ENCODE data around the gene PDE1A. TPM values are rescaled to one million over a fixed set of nuclear protein-coding genes. Genes with fewer than 3 reads are reported as not detected.

PDE1A gene
- total RNA-seq, 1 donor from 2014 or later: not detected

DNA sequence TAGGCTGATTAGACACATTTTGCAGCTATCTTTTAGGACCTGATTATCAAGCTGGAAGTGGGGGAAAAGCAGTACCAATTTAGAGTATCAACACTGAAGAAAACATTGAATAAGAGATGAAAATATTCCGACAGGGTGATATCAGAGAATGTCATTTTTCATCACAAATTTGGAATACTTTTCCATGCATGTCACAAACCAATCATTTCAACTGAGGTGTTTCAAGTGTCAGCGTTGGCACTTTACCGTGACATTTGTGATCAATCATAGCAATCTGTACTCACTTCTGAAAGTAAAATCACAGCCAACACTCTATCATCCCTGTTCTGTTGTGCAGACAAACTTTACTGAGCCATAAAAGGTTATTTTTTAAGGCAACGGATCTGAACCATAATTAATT lies 75.4 kb downstream of the PDE1A start:
- no peak for DNase-seq (ENCODE audit: low read depth)
- no peak for TF ChIP-seq CTCF (conservative IDR thresholded peaks at IDR 0.05; ENCODE audit: low read depth, low read length)
- H3K4me3 ChIP-seq (ENCODE audit: low read depth, low read length): no peak overlapping the region

DNA sequence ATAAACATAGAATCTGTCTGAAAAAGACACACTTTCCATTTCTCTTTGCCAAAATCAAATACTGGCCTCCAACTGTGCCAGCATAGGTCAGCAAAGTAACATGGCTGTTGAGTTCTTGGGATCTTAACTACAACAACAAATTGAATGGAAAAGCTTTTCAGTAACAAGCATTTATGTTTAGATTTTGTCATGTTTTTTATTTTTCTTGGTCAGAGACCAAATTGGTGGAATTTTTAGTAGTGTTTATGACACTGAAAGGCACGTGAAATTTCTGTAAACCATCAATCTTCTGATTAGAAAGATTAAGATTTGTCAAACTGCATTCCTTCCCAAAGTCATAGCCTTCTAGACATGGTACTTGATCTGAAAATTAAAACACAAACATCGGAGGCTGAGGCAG lies 77.6 kb downstream of the PDE1A start:
- no peak overlapping the region for H3K4me3 ChIP-seq (ENCODE audit: low read depth, low read length)
- TF ChIP-seq CTCF (conservative IDR thresholded peaks at IDR 0.05; ENCODE audit: low read depth, low read length): no peak
- DNase-seq (ENCODE audit: low read depth): no peak

- no peak for DNase-seq (ENCODE audit: low read depth)
- H3K4me3 ChIP-seq (ENCODE audit: low read depth, low read length): no peak overlapping the region
- TF ChIP-seq CTCF (conservative IDR thresholded peaks at IDR 0.05; ENCODE audit: low read depth, low read length): no peak
These were observed 81.5 kb downstream of the PDE1A start for GRCh38 chr2:182345384-182345783.

- no peak for DNase-seq (ENCODE audit: low read depth)
- no peak for TF ChIP-seq CTCF (conservative IDR thresholded peaks at IDR 0.05; ENCODE audit: low read depth, low read length)
These were observed 96.2 kb downstream of the PDE1A start for GRCh38 chr2:182330451-182331305.

DNA sequence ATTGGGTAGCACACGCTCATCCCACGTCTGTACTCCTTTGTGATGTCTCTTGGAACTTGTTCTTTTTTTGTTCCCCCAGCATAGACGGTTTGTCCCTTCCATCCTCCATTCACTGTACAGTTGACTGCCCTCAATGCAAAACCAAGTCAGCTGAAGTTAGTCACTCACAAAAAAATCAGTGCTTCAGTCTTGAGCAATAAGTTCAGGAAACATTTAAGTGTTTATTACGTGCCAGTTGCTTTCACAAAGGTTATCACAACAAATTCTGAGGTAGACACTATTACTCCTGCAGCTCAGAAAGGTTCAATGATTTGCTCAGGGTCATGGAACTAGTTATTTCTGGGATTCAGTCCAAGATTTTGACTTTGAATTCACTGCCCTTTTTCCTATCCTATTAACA lies 102.2 kb downstream of the PDE1A start:
- DNase-seq (ENCODE audit: low read depth): peak; percentile 99
- H3K4me3 ChIP-seq (ENCODE audit: low read depth, low read length): no peak overlapping the region
- no peak for TF ChIP-seq CTCF (conservative IDR thresholded peaks at IDR 0.05; ENCODE audit: low read depth, low read length)

More at GRCh38 chr2:182330451-182331305, 96.2 kb downstream of the PDE1A start:
- no peak overlapping the region for H3K4me3 ChIP-seq (ENCODE audit: low read depth, low read length)

DNA sequence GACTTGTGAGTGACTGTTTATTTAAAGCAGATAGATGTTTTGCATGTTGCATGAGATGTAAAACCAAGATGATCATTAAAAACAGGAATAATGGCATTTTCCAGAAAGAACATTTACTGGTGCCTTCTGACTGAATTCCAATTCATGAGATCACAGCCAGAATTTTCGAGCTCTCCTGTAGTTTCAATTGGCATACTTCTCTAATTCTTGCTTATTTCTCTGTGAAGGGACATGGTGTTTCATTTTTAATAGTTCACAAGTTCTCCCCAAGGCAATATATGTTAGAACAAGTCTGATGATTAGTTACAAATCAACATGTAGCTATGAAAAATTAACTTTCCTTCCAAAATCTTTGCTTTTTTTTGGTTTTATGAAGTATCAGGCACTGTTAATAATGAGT lies 105.7 kb downstream of the PDE1A start:
- TF ChIP-seq CTCF (conservative IDR thresholded peaks at IDR 0.05; ENCODE audit: low read depth, low read length): no peak
- DNase-seq (ENCODE audit: low read depth): no peak
- H3K4me3 ChIP-seq (ENCODE audit: low read depth, low read length): no peak overlapping the region
